Suppressor macrophage (primary cell): Measurements from ENCODE around the gene PRSS2.
A peak's percentile ranks its signal among the peaks of the same experiment; 100 is the strongest.
"Not testable (repeated sequence)": the region's sequence is repeated elsewhere in the genome, so short reads cannot be mapped to it uniquely, and the experiment has no call there.

Experiments
- DNase-seq, 4 experiments: peaks; one replicate each; pipeline ENCODE4 v3.0.0-alpha.2; 2020 to 2022
- total RNA-seq, 17 experiments: gene quantifications; one replicate each; lab custom pipeline; 2026; ENCODE audit warnings: mixed read lengths in 6 of 17, inconsistent platforms in 3 of 17; lab: John Stamatoyannopoulos, UW

PRSS2 gene
- total RNA-seq = 0 to 1.9 (median 0) reads per million in 17 experiments

DNA sequence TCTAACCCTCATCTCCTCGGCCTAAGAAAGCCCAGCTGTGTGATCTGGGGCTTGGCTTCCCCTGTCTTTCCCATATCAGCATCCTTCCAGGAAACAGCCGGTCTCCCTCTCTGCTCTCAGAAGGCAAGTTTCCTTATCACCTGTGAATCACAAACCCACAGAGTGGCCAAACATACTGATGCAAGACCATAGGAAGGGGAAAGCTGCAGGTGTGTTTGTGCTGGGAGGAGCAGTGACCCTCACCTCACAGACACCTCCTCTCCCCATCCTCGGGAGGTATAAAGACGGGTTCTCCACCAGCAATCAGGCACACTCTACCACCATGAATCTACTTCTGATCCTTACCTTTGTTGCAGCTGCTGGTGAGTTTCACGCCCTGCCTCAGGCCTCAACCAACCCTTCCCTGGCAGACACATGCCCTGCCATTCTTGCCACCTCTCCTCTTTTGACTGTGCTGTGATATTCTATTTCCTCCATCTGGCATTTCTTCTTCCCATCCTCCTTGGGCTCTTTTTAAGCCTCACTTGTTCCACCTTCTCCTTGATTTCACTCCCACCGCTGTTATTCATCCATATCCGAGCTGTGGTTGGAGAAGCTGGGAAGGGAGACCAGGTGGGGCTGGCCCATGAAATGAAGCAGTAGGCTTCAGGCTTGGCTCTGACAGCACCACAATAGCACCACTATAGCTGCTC, at the start of gene PRSS2:
TSS of gene PRSS2 (plus strand) at position 310 of the 692 bp plus-strand sequence. CDS start at position 323, 13 bp downstream.
- no peak for DNase-seq

DNA sequence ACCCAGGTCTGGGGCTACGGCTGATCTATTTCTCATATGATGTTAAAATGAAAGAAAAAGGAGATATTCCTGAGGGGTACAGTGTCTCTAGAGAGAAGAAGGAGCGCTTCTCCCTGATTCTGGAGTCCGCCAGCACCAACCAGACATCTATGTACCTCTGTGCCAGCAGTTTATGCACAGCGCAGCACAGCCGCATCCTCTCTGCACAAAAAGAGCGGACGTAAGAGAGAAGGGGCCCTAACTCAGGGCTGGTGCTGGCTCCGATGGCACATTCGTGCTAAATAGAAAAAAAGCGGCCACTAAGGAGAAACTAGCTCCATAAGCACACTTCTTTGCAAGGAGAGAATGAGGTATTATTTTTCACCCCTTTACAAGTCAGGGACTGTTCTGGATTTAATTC, 49.8 kb upstream of the PRSS2 start:
- DNase-seq = peak in 2 of 4 experiments; percentile 11 to 19

DNA sequence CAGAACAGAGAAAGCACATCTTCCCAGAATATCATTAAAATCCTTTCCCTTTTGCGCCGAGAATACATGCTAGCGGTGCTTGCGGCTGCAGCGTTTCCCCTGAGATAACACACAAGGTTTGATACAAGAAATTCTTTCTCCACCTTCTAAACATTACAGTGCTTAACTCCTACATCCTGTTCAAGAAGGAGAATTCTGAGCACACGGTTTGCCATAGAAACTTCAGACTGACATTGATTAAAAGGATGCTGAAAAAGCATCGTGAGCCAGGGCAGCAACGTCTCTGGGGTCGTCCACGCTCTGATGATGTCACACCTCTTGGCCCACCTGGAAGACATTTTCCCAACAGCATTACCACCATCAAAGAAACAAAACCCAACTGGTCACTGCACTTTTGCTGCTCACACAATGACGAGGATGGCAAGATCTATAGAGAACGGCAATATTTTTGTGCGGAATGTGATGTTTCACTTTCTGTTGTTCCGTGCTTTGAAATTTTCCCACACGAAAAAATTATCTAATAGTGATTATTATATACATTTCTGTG, 48.4 kb upstream of the PRSS2 start:
- no peak for DNase-seq

- no peak for DNase-seq
These were observed 37.5 kb upstream of the PRSS2 start for GRCh38 chr7:142733271-142733670.

GRCh38 chr7:142739923-142740492, 30.8 kb upstream of the PRSS2 start:
- no peak for DNase-seq

DNA sequence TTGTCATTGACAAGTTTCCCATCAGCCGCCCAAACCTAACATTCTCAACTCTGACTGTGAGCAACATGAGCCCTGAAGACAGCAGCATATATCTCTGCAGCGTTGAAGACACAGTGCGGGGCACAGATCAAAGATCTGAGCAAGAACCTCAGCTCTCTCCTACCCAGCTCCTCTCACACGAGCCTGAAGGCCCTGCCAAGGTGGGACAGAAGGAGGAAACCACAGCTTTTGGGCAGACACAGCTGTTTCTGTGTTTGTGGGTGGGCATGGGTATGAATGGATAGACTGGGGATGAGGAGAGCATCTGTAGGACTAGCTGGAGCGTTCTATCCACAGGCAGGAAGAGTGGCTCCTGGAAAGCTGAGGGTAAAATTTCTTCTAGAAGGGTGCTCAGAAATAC, 30.0 kb upstream of the PRSS2 start:
- no peak for DNase-seq

GRCh38 chr7:142741932-142742331, 28.8 kb upstream of the PRSS2 start:
- DNase-seq = not testable (repeated sequence)

GRCh38 chr7:142745091-142745635, 25.6 kb upstream of the PRSS2 start:
- peak; percentile 56 to 77 (median 62) for DNase-seq

DNA sequence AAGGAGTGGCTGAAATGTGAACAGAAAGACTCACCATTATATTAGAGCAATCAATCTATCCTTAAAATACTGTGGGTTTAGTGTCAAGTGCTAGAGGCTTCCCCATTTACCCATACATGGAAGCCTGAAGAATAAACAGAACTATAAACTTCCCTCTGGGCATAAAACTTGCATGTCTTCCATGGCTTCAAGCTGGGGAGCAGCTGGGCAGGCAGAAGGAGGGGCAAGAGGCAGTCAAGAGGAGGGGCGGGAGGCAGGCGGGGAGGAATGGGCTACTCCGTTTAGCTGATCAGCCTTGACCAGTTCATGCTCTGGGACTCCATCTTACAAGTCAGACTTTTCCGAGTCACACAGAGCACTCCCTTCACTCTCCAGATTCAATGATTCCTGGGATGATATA, 25.0 kb upstream of the PRSS2 start:
- DNase-seq = peak; percentile 28 to 59 (median 48)

- peak; percentile 50 to 81 (median 66) for DNase-seq
These were observed 24.5 kb upstream of the PRSS2 start for GRCh38 chr7:142746264-142746663.

- DNase-seq = not testable (repeated sequence)
These were observed 22.4 kb upstream of the PRSS2 start for GRCh38 chr7:142748410-142748809.

- DNase-seq = no peak
These were observed 21.4 kb upstream of the PRSS2 start, which contains the start of gene PRSS1 for GRCh38 chr7:142749218-142749993. TSS of gene PRSS1 (plus strand) at chr7:142749472. CDS start at chr7:142749485, 13 bp downstream.

DNA sequence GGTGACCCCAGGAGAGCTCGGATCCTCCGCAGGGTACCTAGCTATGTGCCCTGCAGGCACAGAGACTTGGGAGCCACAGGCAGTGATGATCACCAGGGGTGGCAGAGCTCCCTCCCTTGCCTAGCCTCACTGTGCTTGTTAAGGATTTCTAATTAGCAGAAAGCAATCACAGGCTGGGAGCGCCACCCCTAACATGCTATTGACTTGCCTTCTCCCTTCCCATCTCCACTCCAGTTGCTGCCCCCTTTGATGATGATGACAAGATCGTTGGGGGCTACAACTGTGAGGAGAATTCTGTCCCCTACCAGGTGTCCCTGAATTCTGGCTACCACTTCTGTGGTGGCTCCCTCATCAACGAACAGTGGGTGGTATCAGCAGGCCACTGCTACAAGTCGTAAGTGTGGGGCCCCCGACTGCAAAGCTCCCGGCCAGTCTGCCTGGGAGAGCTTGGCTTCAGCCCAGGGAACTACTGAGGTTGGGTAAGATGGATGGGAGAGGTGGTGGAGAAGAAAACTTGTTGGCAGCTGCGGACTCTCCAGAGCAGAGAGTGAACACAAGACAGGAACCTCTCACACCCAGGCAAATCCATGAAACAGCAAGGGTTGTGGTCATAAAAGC, 20.3 kb upstream of the PRSS2 start:
- DNase-seq = no peak

- not testable (repeated sequence) for DNase-seq
These were observed 19.1 kb upstream of the PRSS2 start for GRCh38 chr7:142751526-142752175.

- no peak for DNase-seq
These were observed 18.2 kb upstream of the PRSS2 start for GRCh38 chr7:142752376-142753225.

DNA sequence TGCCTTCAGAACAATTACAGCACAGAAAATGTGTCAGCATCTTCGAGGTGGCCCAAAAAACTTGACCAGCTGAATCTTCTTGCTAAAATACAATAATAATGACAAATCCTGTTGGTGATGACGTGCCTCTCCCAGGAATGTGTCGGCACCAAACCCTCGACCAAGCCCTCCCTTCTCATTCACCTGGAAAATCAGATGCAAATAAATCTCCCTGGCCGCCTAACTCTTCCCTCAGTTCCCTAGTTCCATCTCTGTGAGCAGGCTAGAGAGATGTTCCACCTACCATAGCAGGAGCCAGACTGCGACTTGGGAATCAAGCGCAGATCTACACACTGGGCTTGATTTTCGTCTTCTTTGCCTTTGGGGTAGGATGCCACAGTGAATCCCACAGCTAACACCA, 17.4 kb upstream of the PRSS2 start:
- DNase-seq = no peak

- DNase-seq = not testable (repeated sequence)
These were observed 16.8 kb upstream of the PRSS2 start for GRCh38 chr7:142753925-142754491.

DNA sequence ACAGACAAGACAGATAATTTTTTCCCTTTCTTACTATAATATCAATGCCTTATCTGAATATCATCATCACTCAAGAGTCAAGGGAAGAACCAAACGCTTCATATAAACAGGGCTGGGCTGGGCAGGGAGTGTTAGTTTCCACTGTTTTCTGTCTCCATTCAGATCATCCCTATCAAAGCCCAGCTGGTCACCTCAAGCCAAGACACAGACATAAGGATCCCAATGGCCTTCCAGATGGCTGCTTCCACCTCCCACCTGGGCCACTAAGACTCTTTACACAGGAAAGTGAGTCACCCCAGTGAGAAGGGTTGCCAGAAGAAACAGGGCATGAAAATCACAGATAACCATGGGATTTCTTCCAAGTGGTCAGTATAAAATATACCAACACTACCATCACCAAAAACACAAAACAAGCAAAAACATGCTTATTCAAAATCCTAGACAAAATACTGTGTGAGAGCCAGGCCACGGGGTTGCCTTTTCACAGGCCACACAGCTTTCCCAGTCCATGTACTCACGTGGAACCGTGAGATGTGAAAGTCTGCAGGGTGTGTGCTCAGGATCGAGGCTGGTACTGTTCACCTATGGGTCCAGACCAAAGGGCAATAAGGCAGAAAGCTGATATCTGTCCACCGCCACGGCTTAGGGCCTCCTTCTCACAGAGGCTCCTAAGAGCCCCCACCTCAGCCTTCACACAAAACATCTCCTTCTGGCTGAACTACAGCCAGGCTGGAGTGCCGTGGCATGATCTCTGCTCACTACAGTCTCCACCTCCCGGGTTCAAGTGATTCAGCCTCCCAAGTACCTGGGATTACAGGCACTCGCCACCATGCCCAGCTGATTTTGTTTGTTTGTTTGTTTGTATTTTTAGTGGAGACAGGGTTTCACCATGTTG, 15.8 kb upstream of the PRSS2 start:
- no peak for DNase-seq

DNA sequence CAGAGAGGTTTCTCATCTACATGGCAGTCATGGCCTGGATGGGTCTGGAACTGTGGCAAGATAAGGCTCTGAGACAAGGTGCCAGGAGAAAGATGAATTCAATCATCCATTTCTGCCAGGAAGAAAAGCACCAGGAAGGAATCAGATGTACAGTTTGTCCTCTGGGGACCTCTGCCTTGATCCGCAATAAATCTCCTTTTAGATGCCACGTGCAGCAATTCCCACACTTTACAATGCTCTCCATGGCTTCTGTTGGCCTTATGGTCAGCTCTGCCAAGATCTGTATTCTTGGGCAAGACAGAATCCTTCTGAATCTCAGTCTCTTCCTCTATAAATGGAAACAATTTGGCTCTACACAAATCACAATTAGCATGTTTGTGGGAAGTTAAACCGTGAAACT, 12.5 kb upstream of the PRSS2 start:
- DNase-seq = not testable (repeated sequence)
